HG02870 (cell line): ENCODE measurements around the gene SNCAIP.
"Not testable (repeated sequence)": the region's sequence is repeated elsewhere in the genome, so short reads cannot be mapped to it uniquely, and the experiment has no call there.

Source experiments
- ATAC-seq: cut with Tn5 transposase; IDR thresholded peaks from one replicate; pipeline ENCODE4 v1.9.1; 2021; ENCODE audit warnings: mild to moderate bottlenecking, moderate library complexity; ENCODE audit not compliant: unreplicated experiment

Gene SNCAIP

DNA sequence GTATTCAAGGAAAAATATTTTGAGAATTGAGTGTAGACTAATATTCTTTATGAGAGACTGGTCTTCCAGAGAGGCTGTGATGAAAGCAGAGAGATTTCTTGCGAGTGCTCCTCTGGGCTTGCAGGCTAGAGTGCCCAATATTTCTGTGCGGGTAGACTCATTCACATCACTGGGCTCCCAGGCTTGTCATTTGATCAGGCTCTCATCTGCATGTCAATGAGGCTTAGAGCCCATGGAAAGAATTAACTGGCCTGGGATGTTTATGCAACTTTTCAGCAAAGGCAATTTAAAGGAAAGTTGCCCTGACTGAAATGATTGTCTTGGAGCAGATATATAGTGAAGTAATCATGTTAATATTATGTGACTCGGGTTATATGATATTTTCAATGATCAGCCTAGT lies 42.3 kb downstream of the SNCAIP start:
- ATAC-seq = no peak

DNA sequence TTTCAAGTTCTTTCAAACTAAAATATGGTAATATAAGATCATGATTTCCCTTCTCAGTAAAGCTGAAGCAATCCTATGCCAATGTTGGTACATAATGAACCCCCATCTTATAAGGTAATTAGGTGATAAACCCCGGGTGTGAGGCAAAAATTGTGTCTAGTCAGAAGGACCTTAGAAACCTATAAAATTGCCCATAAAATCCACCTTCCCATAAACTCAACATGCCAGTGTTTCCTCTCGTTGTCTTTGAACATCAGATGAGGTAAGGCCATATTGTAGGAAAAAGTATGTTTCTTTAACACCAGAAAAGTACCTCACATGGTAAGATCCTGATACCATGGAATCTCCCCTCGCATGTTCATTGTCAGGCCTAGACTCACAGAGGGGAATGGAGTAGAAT lies 43.3 kb downstream of the SNCAIP start:
- no peak for ATAC-seq

GRCh38 chr5:122356855-122357254 lies 44.8 kb downstream of the SNCAIP start:
- no peak for ATAC-seq

- ATAC-seq = no peak
Measured at GRCh38 chr5:122358372-122358979, 46.4 kb downstream of the SNCAIP start.

GRCh38 chr5:122362361-122362760 lies 50.3 kb downstream of the SNCAIP start:
- ATAC-seq = no peak

- no peak for ATAC-seq
Measured at GRCh38 chr5:122363623-122364022, 51.6 kb downstream of the SNCAIP start.

DNA sequence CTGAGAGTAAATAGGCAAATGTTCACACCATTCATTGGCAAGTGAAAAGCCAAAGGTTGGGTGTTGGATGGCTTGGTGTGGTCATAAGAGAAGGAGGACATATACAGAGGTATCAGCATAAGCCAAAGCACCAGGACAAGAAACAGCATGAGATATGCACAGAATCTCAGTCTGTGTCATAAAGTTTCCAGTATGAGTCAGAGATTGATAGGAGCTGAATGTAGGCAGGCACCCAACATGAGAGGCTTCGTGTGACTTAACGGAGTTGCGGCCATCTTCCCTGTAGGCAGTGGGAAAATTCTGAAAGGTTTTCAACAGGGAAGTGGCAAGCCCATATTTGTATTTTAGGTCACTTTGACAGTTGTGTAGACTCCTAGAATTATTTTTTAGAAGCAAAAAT lies 54.5 kb downstream of the SNCAIP start:
- peak; percentile 94 for ATAC-seq

DNA sequence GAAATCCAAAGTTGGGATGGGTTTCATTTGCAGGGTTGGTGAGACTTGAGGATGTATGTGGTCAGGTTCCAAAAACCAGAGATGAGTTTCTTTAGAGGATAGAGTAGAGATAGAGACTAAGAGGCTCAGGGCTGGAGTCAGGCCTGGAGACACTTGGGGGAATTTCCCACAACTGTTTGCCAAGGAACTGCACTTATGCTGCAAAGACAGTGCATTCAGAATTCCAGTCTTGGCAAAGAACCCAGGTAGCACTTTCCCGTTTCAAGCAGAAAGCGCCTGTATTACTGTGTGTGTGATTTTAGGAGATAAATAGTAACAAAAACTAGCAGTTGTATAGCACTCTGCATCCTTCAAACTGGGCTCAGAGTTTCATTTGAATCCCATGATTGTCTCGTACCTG lies 55.4 kb downstream of the SNCAIP start:
- no peak for ATAC-seq

GRCh38 chr5:122368510-122369251 lies 56.6 kb downstream of the SNCAIP start:
- no peak for ATAC-seq

- ATAC-seq = no peak
Measured at GRCh38 chr5:122369253-122369815, 57.3 kb downstream of the SNCAIP start.

- ATAC-seq = no peak
Measured at GRCh38 chr5:122371511-122372151, 59.6 kb downstream of the SNCAIP start.

DNA sequence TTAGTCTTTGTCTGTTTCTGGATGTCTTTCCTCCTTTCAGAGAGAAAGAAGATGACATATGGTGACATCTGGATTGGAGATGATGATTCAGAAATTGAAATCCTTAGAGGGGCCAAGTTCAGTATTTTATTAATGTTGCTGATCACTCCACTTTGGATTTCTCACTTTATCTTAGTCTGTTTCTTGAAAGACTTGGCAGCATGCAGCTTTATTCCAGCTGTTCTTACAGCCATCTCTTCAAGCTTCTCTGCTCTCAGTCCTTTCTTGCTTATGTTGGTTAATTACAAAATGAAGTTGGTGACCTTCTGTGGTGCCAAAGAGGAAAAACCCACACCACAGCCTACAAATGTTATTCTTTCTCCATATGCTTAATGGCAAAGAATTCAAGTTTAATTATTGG lies 62.1 kb downstream of the SNCAIP start:
- no peak for ATAC-seq

DNA sequence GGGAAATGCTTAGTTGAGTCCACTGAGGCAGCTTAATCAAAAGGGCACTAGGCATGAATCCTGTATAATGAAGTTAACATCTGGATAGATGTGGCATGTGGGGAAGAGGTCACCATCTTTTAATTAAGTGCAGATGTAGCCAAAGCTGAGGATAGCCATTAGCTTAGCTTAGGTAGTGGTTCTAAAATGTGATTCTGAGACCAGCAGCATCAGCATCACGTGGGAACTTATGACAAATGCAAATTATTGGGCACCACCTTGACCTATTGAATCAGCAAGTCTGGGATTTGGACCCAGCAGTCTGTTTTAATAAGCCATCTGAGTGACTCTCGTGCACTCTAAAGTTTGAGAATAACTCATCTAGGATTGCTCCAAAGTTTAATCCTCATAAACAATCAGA lies 63.8 kb downstream of the SNCAIP start:
- ATAC-seq = no peak

- ATAC-seq = no peak
Measured at GRCh38 chr5:122376250-122376649, 64.2 kb downstream of the SNCAIP start.

DNA sequence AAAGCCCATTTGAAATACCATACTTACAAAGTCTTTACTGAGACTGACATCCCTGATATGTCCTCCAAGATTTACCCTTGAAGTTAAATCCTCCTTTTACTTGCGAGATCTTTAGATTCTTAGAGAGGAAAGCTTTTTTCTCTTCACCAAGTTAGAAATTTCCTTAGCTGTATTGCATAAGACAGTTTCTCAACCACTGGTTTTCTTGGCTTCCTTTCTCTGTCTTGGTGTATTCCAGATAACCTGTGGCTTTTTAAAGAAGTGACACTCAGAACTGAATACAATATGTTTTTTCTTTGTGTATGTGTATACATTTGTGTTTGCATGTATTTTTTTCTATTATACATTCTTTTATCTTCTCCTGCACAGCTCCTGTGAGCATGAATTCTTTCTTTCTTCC lies 65.0 kb downstream of the SNCAIP start:
- no peak for ATAC-seq

GRCh38 chr5:122382938-122383337 lies 70.9 kb downstream of the SNCAIP start:
- not testable (repeated sequence) for ATAC-seq

GRCh38 chr5:122384739-122385235 lies 72.8 kb downstream of the SNCAIP start:
- ATAC-seq = no peak

DNA sequence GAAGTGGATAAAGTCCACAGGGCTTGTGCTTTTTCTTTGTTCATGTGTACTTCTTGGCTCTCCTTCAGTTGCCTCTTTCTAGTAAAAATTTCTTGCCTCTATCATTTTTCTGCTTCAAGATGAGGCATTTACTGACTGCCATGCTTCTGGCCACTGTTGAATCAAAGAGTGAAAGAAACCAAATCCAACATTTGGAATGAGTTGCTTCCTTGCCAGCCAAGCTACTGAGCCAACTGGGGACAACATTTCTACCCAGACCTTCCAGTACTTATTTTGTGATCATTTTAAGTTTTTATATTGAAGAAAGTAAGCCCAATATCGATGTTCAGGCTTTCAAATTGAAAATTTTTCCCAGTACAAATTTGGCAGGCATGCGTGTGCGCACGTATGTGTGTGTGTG lies 73.2 kb downstream of the SNCAIP start:
- no peak for ATAC-seq

GRCh38 chr5:122385808-122386207 lies 73.8 kb downstream of the SNCAIP start:
- no peak for ATAC-seq

GRCh38 chr5:122390154-122390553 lies 78.1 kb downstream of the SNCAIP start:
- ATAC-seq = no peak

- ATAC-seq = no peak
Measured at GRCh38 chr5:122390694-122391093, 78.7 kb downstream of the SNCAIP start.

DNA sequence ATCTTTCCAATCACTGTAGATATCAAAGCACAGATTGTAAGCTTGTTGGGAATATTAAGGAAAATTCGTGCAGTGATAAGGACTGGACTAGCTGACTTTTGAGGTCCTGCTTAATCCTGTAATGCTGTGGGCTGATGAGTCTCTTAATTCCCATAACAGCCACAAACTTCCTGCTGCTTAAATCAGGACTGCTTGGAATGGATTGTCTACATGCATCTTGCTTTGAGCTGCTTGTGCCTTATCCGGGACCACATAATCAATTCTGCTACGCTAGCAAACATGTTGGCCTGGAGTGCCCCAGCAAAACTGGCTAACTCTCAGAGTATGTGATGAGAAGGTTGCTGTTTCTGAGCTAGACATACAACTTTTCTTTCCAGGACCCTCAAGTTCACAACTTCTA lies 79.6 kb downstream of the SNCAIP start:
- ATAC-seq = no peak
